Thymus (tissue), 11 donors: ENCODE results near the gene CXCR3. TPM values are rescaled to one million over a fixed set of nuclear protein-coding genes. Genes with fewer than 3 reads are reported as not detected.
"Not testable (repeated sequence)": the region's sequence is repeated elsewhere in the genome, so short reads cannot be mapped to it uniquely, and the experiment has no call there.

Experiments used
- DNase-seq, 9 donors: peaks; one replicate each; pipeline ENCODE4 v3.0.0-alpha.2; 2013; ENCODE audit warnings: low spot score in 9 of 9, low read depth in 6 of 9, missing footprints in 1 of 9
- H3K27ac ChIP-seq, 2 donors: one replicate each; pipeline ENCODE4 v1.5.1; 2013; ENCODE audit warnings: control low read depth in 1 of 2, low read depth in 1 of 2, low read length in 1 of 2, mild to moderate bottlenecking in 1 of 2, moderate library complexity in 1 of 2
- H3K27me3 ChIP-seq, 2 donors: one replicate each; pipeline ENCODE4 v1.5.1; 2013; ENCODE audit warnings: low read length in 1 of 2; ENCODE audit not compliant: control insufficient read depth in 2 of 2, insufficient read depth in 1 of 2
- H3K36me3 ChIP-seq, 2 donors: one replicate each; pipeline ENCODE4 v1.5.1; 2013; ENCODE audit warnings: low read length in 1 of 2, mild to moderate bottlenecking in 1 of 2, moderate library complexity in 1 of 2; ENCODE audit not compliant: control insufficient read depth in 2 of 2, insufficient read depth in 2 of 2
- H3K4me1 ChIP-seq, 2 donors: one replicate each; pipeline ENCODE4 v1.5.1; 2013; ENCODE audit warnings: low read length in 2 of 2; ENCODE audit not compliant: control insufficient read depth in 2 of 2, insufficient read depth in 2 of 2
- H3K4me3 ChIP-seq, 2 donors: one replicate each; pipeline ENCODE4 v1.5.1; 2013; ENCODE audit warnings: low read length in 2 of 2, control low read depth in 1 of 2, mild to moderate bottlenecking in 1 of 2
- H3K9me3 ChIP-seq, 2 donors: one replicate each; pipeline ENCODE4 v1.5.1; 2013; ENCODE audit warnings: low read length in 1 of 2, mild to moderate bottlenecking in 1 of 2; ENCODE audit not compliant: control insufficient read depth in 2 of 2, insufficient read depth in 1 of 2
- WGBS: extraction: QIAGEN DNeasy Blood & Tissue Kit; methylation state at CpG from one replicate; pipeline ENCODE4 v1.1.7; 2013; 5-methylcytosine and 5-hydroxymethylcytosine counted together
- polyA plus RNA-seq: library from polyadenylated mRNA; stranded (reverse); fragments of 200-250 nt; gene quantifications from one replicate; pipeline ENCODE4 v1.2.3, GENCODE V29; 2013
- total RNA-seq: library from RNA; stranded (reverse); fragments of 120-200 nt; gene quantifications from one replicate; pipeline ENCODE4 v1.2.4, GENCODE V29; 2013
- donor health status: healthy.

The CXCR3 gene
- total and polyA plus RNA-seq, 2 donors: 1.6 to 4.0 TPM

DNA sequence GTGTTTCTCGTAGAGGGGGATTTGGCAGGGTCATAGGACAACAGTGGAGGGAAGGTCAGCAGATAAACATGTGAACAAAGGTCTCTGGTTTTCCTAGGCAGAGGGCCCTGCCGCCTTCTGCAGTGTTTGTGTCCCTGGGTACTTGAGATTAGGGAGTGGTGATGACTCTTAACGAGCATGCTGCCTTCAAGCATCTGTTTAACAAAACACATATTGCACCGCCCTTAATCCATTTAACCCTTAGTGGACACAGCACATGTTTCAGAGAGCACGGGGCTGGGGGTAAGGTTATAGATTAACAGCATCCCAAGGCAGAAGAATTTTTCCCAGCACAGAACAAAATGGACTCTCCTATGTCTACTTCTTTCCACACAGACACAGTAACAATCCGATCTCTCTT is 26.1 kb upstream of the CXCR3 start:
- H3K9me3 ChIP-seq, H3K36me3 ChIP-seq, DNase-seq, H3K4me3 ChIP-seq, H3K4me1 ChIP-seq, H3K27ac ChIP-seq, H3K27me3 ChIP-seq: not testable (repeated sequence)
- WGBS: 94% methylated on average over 6 of the region's 6 CpGs

GRCh38 chrX:71640002-71640401 is 21.7 kb upstream of the CXCR3 start:
- Histone ChIP-seq H3K27ac (no peak overlapping the region), H3K4me3 (no peak overlapping the region), H3K9me3 (no peaks in the 10 kb centered on the region), H3K27me3 (no peaks in the 10 kb centered on the region), H3K4me1 (peaks cover 6 to 23% of the 10 kb centered on the region in 2 donors), H3K36me3 (no peaks in the 10 kb centered on the region)
- WGBS: 55% methylated on average over 4 of the region's 4 CpGs
- DNase-seq: peak in 1 of 9 donors; percentile 38

- Histone ChIP-seq H3K4me3 (no peak overlapping the region), H3K4me1 (peaks cover 6 to 23% of the 10 kb centered on the region in 2 donors), H3K36me3 (no peaks in the 10 kb centered on the region), H3K27me3 (no peaks in the 10 kb centered on the region), H3K27ac (no peak overlapping the region), H3K9me3 (no peaks in the 10 kb centered on the region)
- DNase-seq: no peak
- WGBS: 73% methylated on average over 4 of the region's 4 CpGs
Measured at GRCh38 chrX:71638409-71638808, 20.1 kb upstream of the CXCR3 start.

DNA sequence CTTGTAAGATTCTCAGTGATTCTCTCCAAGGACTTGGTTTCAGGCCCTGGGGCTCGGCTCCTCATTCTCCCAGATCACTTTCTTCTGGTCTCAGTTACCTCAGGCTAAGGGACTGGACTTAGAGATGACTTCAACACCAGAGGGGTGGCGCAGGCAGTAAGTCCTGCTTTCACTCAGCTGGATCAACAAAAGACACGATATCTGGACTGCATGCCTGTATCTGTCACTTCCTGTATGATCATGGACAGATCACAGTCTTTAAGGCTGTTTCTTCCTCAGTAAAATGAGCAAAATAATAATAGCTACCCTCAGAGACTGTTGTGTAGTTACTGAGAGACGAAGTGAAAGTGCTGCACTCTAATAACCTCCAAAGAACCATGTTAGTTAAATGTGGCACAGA is 19.5 kb upstream of the CXCR3 start:
- H3K36me3 ChIP-seq: no peaks in the 10 kb centered on the region
- no peak overlapping the region for H3K4me3 ChIP-seq
- H3K27ac ChIP-seq: no peak overlapping the region
- peaks cover 6 to 23% of the 10 kb centered on the region in 2 donors for H3K4me1 ChIP-seq
- no peaks in the 10 kb centered on the region for H3K9me3 ChIP-seq
- 89% methylated on average over 4 of the region's 4 CpGs for WGBS
- no peaks in the 10 kb centered on the region for H3K27me3 ChIP-seq
- DNase-seq: no peak

DNA sequence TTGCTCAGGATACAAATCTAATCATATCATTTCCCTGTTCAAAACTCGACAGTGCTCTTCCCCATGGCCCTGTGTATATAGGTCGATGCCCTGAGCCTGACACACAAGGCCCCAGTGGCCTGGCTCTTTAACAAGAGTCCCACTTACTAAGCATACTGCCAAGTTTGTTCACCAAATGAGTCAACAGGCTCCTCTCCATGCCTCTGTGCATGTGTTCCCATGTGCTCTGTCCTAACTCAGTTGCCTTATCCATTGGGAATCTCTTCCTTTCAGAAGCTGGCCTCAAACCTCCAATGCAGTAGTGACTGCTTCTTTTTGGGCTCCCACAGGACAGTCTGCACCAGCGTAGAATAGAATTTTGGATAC is 18.9 kb upstream of the CXCR3 start:
- Histone ChIP-seq H3K4me3 (no peak overlapping the region), H3K27me3 (no peaks in the 10 kb centered on the region), H3K36me3 (no peaks in the 10 kb centered on the region), H3K4me1 (peaks cover 6 to 23% of the 10 kb centered on the region in 2 donors), H3K9me3 (no peaks in the 10 kb centered on the region), H3K27ac (peak overlapping the region in 1 of 2 donors; percentile 12)
- no peak for DNase-seq
- 90% methylated on average over 3 of the region's 3 CpGs for WGBS

- Histone ChIP-seq H3K9me3 (no peaks in the 10 kb centered on the region), H3K27ac (peak overlapping the region in 1 of 2 donors; percentile 18), H3K4me1 (peaks cover 6 to 23% of the 10 kb centered on the region in 2 donors), H3K36me3 (no peaks in the 10 kb centered on the region), H3K4me3 (no peak overlapping the region), H3K27me3 (no peaks in the 10 kb centered on the region)
- peak in 4 of 9 donors; percentile 40 to 69 (median 45) for DNase-seq
- 38% methylated on average over 9 of the region's 9 CpGs for WGBS
Measured at GRCh38 chrX:71636438-71637252, 18.3 kb upstream of the CXCR3 start.

GRCh38 chrX:71634366-71634765 is 16.1 kb upstream of the CXCR3 start:
- no peaks in the 10 kb centered on the region for H3K27me3 ChIP-seq
- no peak overlapping the region for H3K27ac ChIP-seq
- no peaks in the 10 kb centered on the region for H3K9me3 ChIP-seq
- DNase-seq: no peak
- 98% methylated on average over 6 of the region's 6 CpGs for WGBS
- no peak overlapping the region for H3K4me3 ChIP-seq
- no peaks in the 10 kb centered on the region for H3K36me3 ChIP-seq
- H3K4me1 ChIP-seq: peaks cover 6 to 20% of the 10 kb centered on the region in 2 donors

GRCh38 chrX:71632923-71633657 is 14.8 kb upstream of the CXCR3 start:
- DNase-seq: no peak
- no peaks in the 10 kb centered on the region for H3K9me3 ChIP-seq
- peaks cover 6 to 22% of the 10 kb centered on the region in 2 donors for H3K4me1 ChIP-seq

DNA sequence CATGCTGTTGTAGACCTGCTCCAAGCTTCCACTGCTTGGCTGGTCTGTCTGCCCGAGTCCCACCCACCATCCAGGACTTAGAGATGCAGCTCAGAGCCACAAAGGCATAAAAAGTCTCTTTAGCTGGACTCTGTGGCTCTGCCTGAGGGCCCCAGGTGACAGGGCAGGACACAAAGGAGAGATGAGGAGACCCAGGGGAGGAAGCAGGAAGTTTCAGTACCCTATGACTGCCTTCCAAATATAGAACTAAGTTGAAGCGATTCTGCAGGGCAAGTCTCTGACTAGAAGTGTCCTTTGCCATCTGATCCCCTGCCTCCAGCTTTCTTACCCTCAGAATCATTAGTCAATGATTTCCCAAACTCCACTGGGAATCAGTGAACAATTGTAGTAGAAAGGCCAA is 11.2 kb upstream of the CXCR3 start:
- H3K27me3 ChIP-seq: no peaks in the 10 kb centered on the region
- no peaks in the 10 kb centered on the region for H3K36me3 ChIP-seq
- peaks cover 0 to 3% of the 10 kb centered on the region in 2 donors for H3K4me1 ChIP-seq
- no peak overlapping the region for H3K27ac ChIP-seq
- H3K4me3 ChIP-seq: no peak overlapping the region
- 73% methylated on average over 2 of the region's 2 CpGs for WGBS
- no peak for DNase-seq
- no peaks in the 10 kb centered on the region for H3K9me3 ChIP-seq

More at GRCh38 chrX:71632923-71633657, 14.8 kb upstream of the CXCR3 start:
- Histone ChIP-seq H3K27me3 (no peaks in the 10 kb centered on the region), H3K36me3 (no peaks in the 10 kb centered on the region), H3K27ac (no peak overlapping the region), H3K4me3 (no peak overlapping the region)
- 97% methylated on average over 10 of the region's 10 CpGs for WGBS
